ENCODE data around the gene PHYKPL.

PHYKPL gene

DNA sequence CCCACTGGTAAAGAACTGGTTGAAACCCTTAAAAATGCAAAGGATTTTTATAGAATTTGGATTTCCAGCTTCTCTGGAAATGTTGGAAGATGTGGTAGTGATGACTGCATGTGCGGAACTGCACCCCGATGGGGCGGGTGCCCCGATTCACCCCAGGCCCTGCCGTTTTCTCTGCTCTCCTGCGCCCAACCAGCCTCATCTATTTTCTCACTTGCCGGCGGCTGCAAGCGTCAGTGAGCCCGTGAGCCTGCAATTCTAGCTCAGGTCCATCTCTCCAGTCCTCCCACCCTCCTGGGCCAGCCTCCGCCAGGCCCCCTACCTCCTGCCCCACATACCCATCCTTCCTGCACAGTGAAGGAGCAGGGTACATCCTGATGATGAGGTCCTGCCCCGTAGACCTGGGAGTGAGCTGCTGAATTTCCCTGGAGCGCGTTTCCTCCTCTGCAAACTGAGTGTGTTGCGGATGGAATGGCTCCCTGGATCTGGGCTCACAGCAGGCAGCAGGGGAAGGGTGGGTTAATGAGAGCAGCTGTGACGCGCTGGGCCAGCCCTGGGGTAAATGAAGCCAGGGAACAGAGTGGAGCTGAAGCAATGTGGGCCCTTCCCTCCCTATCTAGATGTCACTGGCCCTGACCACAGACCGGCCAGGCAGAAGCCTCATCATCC lies 45.9 kb upstream of the PHYKPL start:
- Histone ChIP-seq H3K79me2 (ENCODE audit: insufficient read depth, low read length) (no peaks in the 10 kb centered on the region), H3K4me1 (ENCODE audit: insufficient read depth, low read length, severe bottlenecking) (no peaks in the 10 kb centered on the region), H3K4me3 (ENCODE audit: low read depth, low read length, poor library complexity, severe bottlenecking) (no peak overlapping the region), H3K27ac (ENCODE audit: low read depth, low read length, poor library complexity, severe bottlenecking) (no peak overlapping the region), H4K20me1 (ENCODE audit: insufficient read depth, low read length) (no peaks in the 10 kb centered on the region), H3F3A (ENCODE audit: insufficient read depth, low read length) (no peaks in the 10 kb centered on the region), H3K27me3 (ENCODE audit: insufficient read depth, low read length) (peaks cover 9% of the 10 kb centered on the region), H3K9me3 (ENCODE audit: low read length) (0 out of 2 replicates have a peak, but pooled peaks cover under 1% of the 10 kb centered on the region), H3K4me2 (ENCODE audit: low read length) (no peak overlapping the region), H3K36me3 (ENCODE audit: insufficient read depth, low read length) (no peaks in the 10 kb centered on the region), H2AFZ (ENCODE audit: low read length) (no peak overlapping the region), H3K9ac (ENCODE audit: low read length) (no peak overlapping the region), H3K9me2 (ENCODE audit: low read depth, low read length) (no peaks in the 10 kb centered on the region)
- no peak for TF ChIP-seq EZH2 (IDR thresholded peaks at IDR 0.05; ENCODE audit: borderline replicate concordance, low read length)
- TF ChIP-seq, protein P1, sequence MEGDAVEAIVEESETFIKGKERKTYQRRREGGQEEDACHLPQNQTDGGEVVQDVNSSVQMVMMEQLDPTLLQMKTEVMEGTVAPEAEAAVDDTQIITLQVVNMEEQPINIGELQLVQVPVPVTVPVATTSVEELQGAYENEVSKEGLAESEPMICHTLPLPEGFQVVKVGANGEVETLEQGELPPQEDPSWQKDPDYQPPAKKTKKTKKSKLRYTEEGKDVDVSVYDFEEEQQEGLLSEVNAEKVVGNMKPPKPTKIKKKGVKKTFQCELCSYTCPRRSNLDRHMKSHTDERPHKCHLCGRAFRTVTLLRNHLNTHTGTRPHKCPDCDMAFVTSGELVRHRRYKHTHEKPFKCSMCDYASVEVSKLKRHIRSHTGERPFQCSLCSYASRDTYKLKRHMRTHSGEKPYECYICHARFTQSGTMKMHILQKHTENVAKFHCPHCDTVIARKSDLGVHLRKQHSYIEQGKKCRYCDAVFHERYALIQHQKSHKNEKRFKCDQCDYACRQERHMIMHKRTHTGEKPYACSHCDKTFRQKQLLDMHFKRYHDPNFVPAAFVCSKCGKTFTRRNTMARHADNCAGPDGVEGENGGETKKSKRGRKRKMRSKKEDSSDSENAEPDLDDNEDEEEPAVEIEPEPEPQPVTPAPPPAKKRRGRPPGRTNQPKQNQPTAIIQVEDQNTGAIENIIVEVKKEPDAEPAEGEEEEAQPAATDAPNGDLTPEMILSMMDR (IDR thresholded peaks at IDR 0.05; ENCODE audit: low read length), result no peak

DNA sequence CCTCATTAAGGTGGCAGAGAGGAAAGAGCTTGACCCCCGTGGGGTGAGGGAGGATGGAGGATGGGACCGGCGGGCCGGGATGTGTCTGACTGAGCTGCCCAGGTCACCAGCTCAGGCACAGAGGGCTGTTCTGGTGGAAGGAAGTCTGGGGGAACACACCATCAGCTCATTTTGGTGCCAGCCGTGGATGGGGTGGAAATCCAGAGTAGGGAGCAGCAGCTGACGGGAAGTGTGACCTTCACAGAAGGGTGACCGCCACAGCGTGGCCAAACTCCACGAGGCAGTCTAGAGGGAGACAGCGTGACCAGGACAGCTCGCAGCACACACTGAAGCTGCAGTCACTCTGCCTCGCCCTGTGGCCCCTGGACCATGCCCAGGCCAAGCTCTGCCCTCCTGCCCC lies 45.3 kb upstream of the PHYKPL start:
- TF ChIP-seq, protein P1 (IDR thresholded peaks at IDR 0.05; ENCODE audit: low read length), result no peak
- TF ChIP-seq EZH2 (IDR thresholded peaks at IDR 0.05; ENCODE audit: borderline replicate concordance, low read length), result no peak
- Histone ChIP-seq H3K9ac (ENCODE audit: low read length) (no peak overlapping the region), H2AFZ (ENCODE audit: low read length) (no peak overlapping the region), H4K20me1 (ENCODE audit: insufficient read depth, low read length) (no peaks in the 10 kb centered on the region), H3K9me3 (ENCODE audit: low read length) (no peaks in the 10 kb centered on the region), H3K4me2 (ENCODE audit: low read length) (no peak overlapping the region), H3K36me3 (ENCODE audit: insufficient read depth, low read length) (no peaks in the 10 kb centered on the region), H3K27me3 (ENCODE audit: insufficient read depth, low read length) (peaks cover 5% of the 10 kb centered on the region), H3K4me3 (ENCODE audit: low read depth, low read length, poor library complexity, severe bottlenecking) (no peak overlapping the region), H3F3A (ENCODE audit: insufficient read depth, low read length) (no peaks in the 10 kb centered on the region), H3K27ac (ENCODE audit: low read depth, low read length, poor library complexity, severe bottlenecking) (no peak overlapping the region), H3K4me1 (ENCODE audit: insufficient read depth, low read length, severe bottlenecking) (no peaks in the 10 kb centered on the region), H3K79me2 (ENCODE audit: insufficient read depth, low read length) (no peaks in the 10 kb centered on the region), H3K9me2 (ENCODE audit: low read depth, low read length) (no peaks in the 10 kb centered on the region)

DNA sequence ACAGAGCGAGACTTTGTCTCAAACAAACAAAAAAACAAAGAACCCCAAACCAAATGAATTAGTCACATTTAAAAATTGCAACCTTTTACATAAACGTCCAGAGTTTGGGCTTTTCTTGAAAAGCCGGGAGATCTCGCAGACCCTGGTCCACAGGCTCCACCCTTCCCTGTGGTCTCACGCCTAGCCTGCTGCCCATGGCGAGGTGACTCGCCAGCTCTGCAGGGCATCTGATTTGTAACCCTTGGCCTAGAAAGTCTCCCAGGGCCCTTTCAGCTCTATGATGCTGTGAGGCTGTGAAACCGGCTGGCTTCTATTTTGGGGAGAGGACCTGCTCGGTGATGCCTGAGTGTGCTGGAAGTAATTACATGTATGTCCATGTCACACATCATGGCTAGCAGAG lies 44.7 kb upstream of the PHYKPL start:
- Histone ChIP-seq H4K20me1 (ENCODE audit: insufficient read depth, low read length) (no peaks in the 10 kb centered on the region), H3K27me3 (ENCODE audit: insufficient read depth, low read length) (peaks cover 5% of the 10 kb centered on the region), H2AFZ (ENCODE audit: low read length) (no peak overlapping the region), H3K4me2 (ENCODE audit: low read length) (no peak overlapping the region), H3K27ac (ENCODE audit: low read depth, low read length, poor library complexity, severe bottlenecking) (no peak overlapping the region), H3K9me2 (ENCODE audit: low read depth, low read length) (no peaks in the 10 kb centered on the region), H3F3A (ENCODE audit: insufficient read depth, low read length) (no peaks in the 10 kb centered on the region), H3K9ac (ENCODE audit: low read length) (no peak overlapping the region), H3K4me3 (ENCODE audit: low read depth, low read length, poor library complexity, severe bottlenecking) (no peak overlapping the region), H3K79me2 (ENCODE audit: insufficient read depth, low read length) (no peaks in the 10 kb centered on the region), H3K4me1 (ENCODE audit: insufficient read depth, low read length, severe bottlenecking) (no peaks in the 10 kb centered on the region), H3K9me3 (ENCODE audit: low read length) (no peaks in the 10 kb centered on the region), H3K36me3 (ENCODE audit: insufficient read depth, low read length) (no peaks in the 10 kb centered on the region)
- TF ChIP-seq, protein P1 (IDR thresholded peaks at IDR 0.05; ENCODE audit: low read length), result no peak
- TF ChIP-seq EZH2 (IDR thresholded peaks at IDR 0.05; ENCODE audit: borderline replicate concordance, low read length), result no peak
